ENCODE data around the gene RNF17.

RNF17 gene

DNA sequence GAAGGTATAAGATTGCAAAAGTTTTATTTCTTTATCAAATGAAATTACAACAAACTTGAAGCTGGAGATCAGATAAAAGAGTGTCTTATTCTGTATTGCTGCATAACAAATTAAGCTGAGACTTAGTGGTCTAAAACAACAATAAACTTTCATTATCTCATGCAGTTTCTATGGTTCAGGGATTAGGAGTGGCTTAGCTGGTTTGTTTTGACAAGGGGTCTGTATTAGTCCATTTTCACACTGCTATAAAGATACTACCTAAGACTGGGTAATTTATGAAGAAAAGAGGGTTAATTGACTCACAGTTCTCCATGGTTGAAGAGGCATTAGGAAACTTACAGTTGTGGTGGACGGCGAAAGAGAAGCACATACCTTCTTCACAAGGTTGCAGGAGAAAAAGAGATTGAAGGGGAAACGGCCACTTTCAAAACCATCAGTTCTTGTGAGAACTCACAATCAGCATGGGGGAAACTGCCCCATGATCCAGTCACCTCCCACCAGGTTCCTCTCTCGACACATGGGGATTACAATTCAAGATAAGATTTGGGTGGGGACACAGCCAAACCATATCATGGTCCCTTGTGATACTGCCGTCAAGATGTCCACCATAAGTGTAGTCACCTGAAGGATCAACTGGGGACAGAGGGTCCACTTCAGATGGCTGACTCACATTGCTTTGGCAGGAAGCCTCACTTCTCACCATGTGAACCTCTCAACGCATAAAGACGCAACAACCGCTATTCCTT is 97.8 kb downstream of the RNF17 start:
- no peak overlapping the region for H3K4me3 ChIP-seq (ENCODE audit: low read length)
- no peak overlapping the region for H3K4me2 ChIP-seq (ENCODE audit: low read length)
- no peak overlapping the region for H2AK5ac ChIP-seq (ENCODE audit: low read length)
- no peak overlapping the region for H3K27ac ChIP-seq (ENCODE audit: low read depth, low read length)
- no CpG with 5 or more reads among the region's 8 CpGs for WGBS (ENCODE audit: extremely low coverage, insufficient coverage, low lambda C conversion rate)
- no peak overlapping the region for H2BK5ac ChIP-seq (ENCODE audit: low read length)
- no peaks in the 10 kb centered on the region for H3K4me1 ChIP-seq (ENCODE audit: control insufficient read depth, low read depth, low read length)
- H3K18ac ChIP-seq (ENCODE audit: low read length): no peak overlapping the region
- no peak overlapping the region for H2BK120ac ChIP-seq (ENCODE audit: low read depth, low read length)
- no peaks in the 10 kb centered on the region for H3K27me3 ChIP-seq (ENCODE audit: insufficient read depth, low read length, poor library complexity)
- H3K9ac ChIP-seq (ENCODE audit: low read length): no peak overlapping the region
- no peak overlapping the region for H3K23ac ChIP-seq (ENCODE audit: low read length)
- DNase-seq: peak; percentile 33
- H4K8ac ChIP-seq (ENCODE audit: low read depth, low read length): no peak overlapping the region
- no peak overlapping the region for H3K4ac ChIP-seq (ENCODE audit: low read depth, low read length)
- H3K79me2 ChIP-seq (ENCODE audit: control insufficient read depth, insufficient read depth, low read length): no peaks in the 10 kb centered on the region
- no peak overlapping the region for H3K56ac ChIP-seq (ENCODE audit: low read length)
- no peak overlapping the region for H2BK15ac ChIP-seq (replicated peaks; ENCODE audit: low read depth)
- H4K5ac ChIP-seq (ENCODE audit: low read length): no peak overlapping the region
- H3K79me1 ChIP-seq (ENCODE audit: low read length): no peaks in the 10 kb centered on the region
- H3K36me3 ChIP-seq (ENCODE audit: control insufficient read depth, insufficient read depth, low read length): no peaks in the 10 kb centered on the region

DNA sequence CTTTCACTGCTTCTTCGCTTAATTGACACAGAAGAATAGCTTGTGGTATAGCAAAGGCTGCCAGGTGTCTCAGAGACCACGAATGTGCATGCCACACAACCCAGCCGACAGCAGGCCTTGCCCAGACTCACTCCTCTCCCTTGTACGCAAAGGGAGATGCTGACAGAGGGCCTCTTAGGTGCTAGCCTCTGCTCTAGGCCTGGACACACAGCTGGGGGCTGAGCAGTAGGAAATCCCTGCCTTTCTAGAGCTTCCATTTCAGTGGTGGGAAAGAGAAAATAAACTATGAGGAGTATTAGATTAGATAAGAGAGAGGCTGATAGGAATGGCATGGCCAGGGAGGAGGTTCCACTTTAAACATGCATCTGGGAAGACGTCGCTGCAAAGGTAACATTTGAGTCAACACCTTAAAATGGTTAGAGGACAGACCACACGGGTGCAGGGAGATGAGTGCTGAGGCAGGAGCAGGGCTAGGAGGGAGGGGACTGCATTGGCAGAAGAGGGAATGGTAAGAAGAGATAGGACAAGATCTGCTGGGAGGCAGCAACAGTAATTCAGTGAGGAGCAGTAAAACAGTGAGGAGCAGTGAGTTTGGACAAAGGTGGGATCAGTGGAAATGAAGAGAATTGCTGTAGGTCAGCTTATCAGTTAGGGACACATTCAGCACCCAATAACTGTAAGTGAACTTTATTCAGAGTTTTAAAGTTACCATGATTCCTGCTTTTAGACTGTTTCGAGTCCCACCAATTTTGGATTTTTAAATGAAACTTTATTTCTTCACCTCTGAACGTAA is 100.0 kb downstream of the RNF17 start:
- no peak overlapping the region for H2BK120ac ChIP-seq (ENCODE audit: low read depth, low read length)
- no peaks in the 10 kb centered on the region for H3K4me1 ChIP-seq (ENCODE audit: control insufficient read depth, low read depth, low read length)
- H3K18ac ChIP-seq (ENCODE audit: low read length): no peak overlapping the region
- WGBS (ENCODE audit: extremely low coverage, insufficient coverage, low lambda C conversion rate): no CpG with 5 or more reads among the region's 9 CpGs
- H3K56ac ChIP-seq (ENCODE audit: low read length): no peak overlapping the region
- H3K79me2 ChIP-seq (ENCODE audit: control insufficient read depth, insufficient read depth, low read length): no peaks in the 10 kb centered on the region
- H3K23ac ChIP-seq (ENCODE audit: low read length): no peak overlapping the region
- no peak overlapping the region for H2BK15ac ChIP-seq (replicated peaks; ENCODE audit: low read depth)
- H3K9ac ChIP-seq (ENCODE audit: low read length): no peak overlapping the region
- no peak overlapping the region for H3K4ac ChIP-seq (ENCODE audit: low read depth, low read length)
- H3K79me1 ChIP-seq (ENCODE audit: low read length): no peaks in the 10 kb centered on the region
- no peak overlapping the region for H4K5ac ChIP-seq (ENCODE audit: low read length)
- no peak overlapping the region for H2AK5ac ChIP-seq (ENCODE audit: low read length)
- no peak overlapping the region for H4K8ac ChIP-seq (ENCODE audit: low read depth, low read length)
- H3K4me2 ChIP-seq (ENCODE audit: low read length): no peak overlapping the region
- no peak overlapping the region for H3K27ac ChIP-seq (ENCODE audit: low read depth, low read length)
- H2BK5ac ChIP-seq (ENCODE audit: low read length): no peak overlapping the region
- DNase-seq: peak; percentile 71
- H3K36me3 ChIP-seq (ENCODE audit: control insufficient read depth, insufficient read depth, low read length): no peaks in the 10 kb centered on the region
- no peaks in the 10 kb centered on the region for H3K27me3 ChIP-seq (ENCODE audit: insufficient read depth, low read length, poor library complexity)
- H3K4me3 ChIP-seq (ENCODE audit: low read length): no peak overlapping the region

DNA sequence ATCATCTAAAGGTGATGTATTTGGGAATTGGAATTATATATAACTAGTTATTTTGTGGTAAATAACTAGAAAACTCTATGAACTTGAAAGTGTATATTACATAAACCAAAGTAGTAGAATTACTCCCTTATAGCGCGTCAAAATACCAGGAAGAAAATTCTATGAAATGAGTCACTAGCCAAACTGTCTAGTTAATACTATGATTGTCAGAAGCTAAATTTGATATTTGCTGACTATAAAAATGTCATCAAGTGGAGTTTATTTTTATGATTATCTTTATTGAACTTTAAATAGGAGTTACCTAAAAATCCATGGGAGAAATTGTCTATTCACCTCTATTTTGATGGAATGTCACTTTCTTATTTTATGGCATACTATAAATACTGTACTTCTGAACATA is 100.6 kb downstream of the RNF17 start:
- Histone ChIP-seq H4K8ac (ENCODE audit: low read depth, low read length) (no peak overlapping the region), H3K4me1 (ENCODE audit: control insufficient read depth, low read depth, low read length) (no peaks in the 10 kb centered on the region), H2BK15ac (replicated peaks; ENCODE audit: low read depth) (no peak overlapping the region), H3K23ac (ENCODE audit: low read length) (no peak overlapping the region), H3K56ac (ENCODE audit: low read length) (no peak overlapping the region), H3K79me1 (ENCODE audit: low read length) (no peaks in the 10 kb centered on the region), H2AK5ac (ENCODE audit: low read length) (no peak overlapping the region), H3K18ac (ENCODE audit: low read length) (no peak overlapping the region), H3K27me3 (ENCODE audit: insufficient read depth, low read length, poor library complexity) (no peaks in the 10 kb centered on the region), H3K4ac (ENCODE audit: low read depth, low read length) (no peak overlapping the region), H2BK120ac (ENCODE audit: low read depth, low read length) (no peak overlapping the region), H3K9ac (ENCODE audit: low read length) (no peak overlapping the region), H3K27ac (ENCODE audit: low read depth, low read length) (no peak overlapping the region), H3K79me2 (ENCODE audit: control insufficient read depth, insufficient read depth, low read length) (no peaks in the 10 kb centered on the region), H3K4me2 (ENCODE audit: low read length) (no peak overlapping the region), H4K5ac (ENCODE audit: low read length) (no peak overlapping the region), H3K36me3 (ENCODE audit: control insufficient read depth, insufficient read depth, low read length) (no peaks in the 10 kb centered on the region), H3K4me3 (ENCODE audit: low read length) (no peak overlapping the region), H2BK5ac (ENCODE audit: low read length) (no peak overlapping the region)
- WGBS (ENCODE audit: extremely low coverage, insufficient coverage, low lambda C conversion rate): no CpG with 5 or more reads among the region's 2 CpGs
- DNase-seq: no peak

DNA sequence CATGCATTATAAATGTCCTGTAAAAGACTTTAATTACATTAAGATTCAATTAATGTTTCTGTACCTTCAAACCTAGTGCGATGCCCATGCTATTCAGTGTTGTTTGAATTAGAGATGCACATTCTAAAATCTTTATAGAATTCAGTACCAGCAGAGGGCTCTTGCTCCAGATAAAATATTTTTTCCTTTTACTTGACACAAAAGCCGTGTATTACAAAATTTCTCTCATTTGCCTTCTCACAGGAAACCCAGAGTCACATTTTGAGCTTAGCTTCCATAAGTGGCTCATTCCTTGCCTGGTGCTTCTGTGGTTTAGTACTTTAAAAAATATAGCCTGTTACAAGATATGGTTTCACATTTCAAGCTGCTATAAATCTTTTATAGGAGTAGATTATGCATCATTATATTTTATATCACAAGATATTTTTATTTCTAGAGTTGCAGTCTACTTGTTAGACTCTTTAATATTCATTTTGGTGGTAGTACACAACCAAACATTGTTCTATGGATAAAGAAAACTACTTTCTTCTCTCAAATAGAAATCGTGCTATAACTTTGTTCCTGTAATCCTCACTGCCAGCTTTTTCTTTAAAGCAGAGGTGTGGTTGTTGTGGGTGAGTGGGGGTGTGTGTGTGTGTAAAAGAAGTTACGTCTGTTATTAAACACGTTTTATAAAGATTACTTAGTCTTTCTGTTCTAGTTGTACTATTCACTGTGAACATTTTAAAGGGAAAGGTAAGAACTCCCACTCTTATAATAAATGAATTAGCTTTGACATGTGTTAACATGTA is 101.4 kb downstream of the RNF17 start:
- Histone ChIP-seq H4K8ac (ENCODE audit: low read depth, low read length) (no peak overlapping the region), H3K4me2 (ENCODE audit: low read length) (no peak overlapping the region), H2BK15ac (replicated peaks; ENCODE audit: low read depth) (no peak overlapping the region), H3K27me3 (ENCODE audit: insufficient read depth, low read length, poor library complexity) (no peaks in the 10 kb centered on the region), H3K4me3 (ENCODE audit: low read length) (no peak overlapping the region), H3K9ac (ENCODE audit: low read length) (no peak overlapping the region), H3K79me2 (ENCODE audit: control insufficient read depth, insufficient read depth, low read length) (no peaks in the 10 kb centered on the region), H3K56ac (ENCODE audit: low read length) (no peak overlapping the region), H3K4ac (ENCODE audit: low read depth, low read length) (no peak overlapping the region), H2BK120ac (ENCODE audit: low read depth, low read length) (no peak overlapping the region), H3K79me1 (ENCODE audit: low read length) (no peaks in the 10 kb centered on the region), H3K18ac (ENCODE audit: low read length) (no peak overlapping the region), H3K27ac (ENCODE audit: low read depth, low read length) (no peak overlapping the region), H2AK5ac (ENCODE audit: low read length) (no peak overlapping the region), H2BK5ac (ENCODE audit: low read length) (no peak overlapping the region), H4K5ac (ENCODE audit: low read length) (no peak overlapping the region), H3K36me3 (ENCODE audit: control insufficient read depth, insufficient read depth, low read length) (no peaks in the 10 kb centered on the region), H3K23ac (ENCODE audit: low read length) (no peak overlapping the region), H3K4me1 (ENCODE audit: control insufficient read depth, low read depth, low read length) (no peaks in the 10 kb centered on the region)
- WGBS (ENCODE audit: extremely low coverage, insufficient coverage, low lambda C conversion rate): 100% methylated on average over 2 of the region's 5 CpGs
- no peak for DNase-seq

DNA sequence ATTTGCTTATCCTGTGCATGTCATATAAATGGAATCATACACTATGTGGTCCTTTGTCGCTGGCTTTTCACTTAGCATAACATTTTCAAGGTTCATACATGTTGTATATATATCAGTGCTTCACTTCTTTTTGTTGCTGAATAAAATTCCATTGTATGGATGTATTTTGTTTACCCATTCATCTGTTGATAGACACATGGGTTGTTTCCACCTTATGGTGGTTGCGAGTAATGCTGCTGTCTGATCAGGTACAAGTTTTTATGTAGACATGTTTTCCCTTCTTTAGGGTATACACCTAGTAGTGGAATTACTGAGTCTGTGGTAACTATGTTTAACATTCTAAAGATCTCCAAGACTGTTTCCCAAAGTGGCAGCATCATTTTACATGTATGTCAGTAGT is 102.5 kb downstream of the RNF17 start:
- Histone ChIP-seq H3K9ac (ENCODE audit: low read length) (no peak overlapping the region), H4K5ac (ENCODE audit: low read length) (no peak overlapping the region), H3K4me2 (ENCODE audit: low read length) (no peak overlapping the region), H2AK5ac (ENCODE audit: low read length) (no peak overlapping the region), H2BK5ac (ENCODE audit: low read length) (no peak overlapping the region), H3K23ac (ENCODE audit: low read length) (no peak overlapping the region), H3K27ac (ENCODE audit: low read depth, low read length) (no peak overlapping the region), H3K4me3 (ENCODE audit: low read length) (no peak overlapping the region), H3K18ac (ENCODE audit: low read length) (no peak overlapping the region), H3K56ac (ENCODE audit: low read length) (no peak overlapping the region), H3K4me1 (ENCODE audit: control insufficient read depth, low read depth, low read length) (no peaks in the 10 kb centered on the region), H3K36me3 (ENCODE audit: control insufficient read depth, insufficient read depth, low read length) (no peaks in the 10 kb centered on the region), H2BK120ac (ENCODE audit: low read depth, low read length) (no peak overlapping the region), H4K8ac (ENCODE audit: low read depth, low read length) (no peak overlapping the region), H3K27me3 (ENCODE audit: insufficient read depth, low read length, poor library complexity) (no peaks in the 10 kb centered on the region), H3K79me2 (ENCODE audit: control insufficient read depth, insufficient read depth, low read length) (no peaks in the 10 kb centered on the region), H3K4ac (ENCODE audit: low read depth, low read length) (no peak overlapping the region), H2BK15ac (replicated peaks; ENCODE audit: low read depth) (no peak overlapping the region), H3K79me1 (ENCODE audit: low read length) (no peaks in the 10 kb centered on the region)
- DNase-seq: no peak
- WGBS (ENCODE audit: extremely low coverage, insufficient coverage, low lambda C conversion rate): no CpG with 5 or more reads among the region's 2 CpGs
